ENCODE results near the gene CHPF. TPM values are rescaled to one million over a fixed set of nuclear protein-coding genes. Genes with fewer than 3 reads are reported as not detected.

The CHPF gene
- total RNA-seq, 1 donor from 2014 or later = 43.4 TPM

DNA sequence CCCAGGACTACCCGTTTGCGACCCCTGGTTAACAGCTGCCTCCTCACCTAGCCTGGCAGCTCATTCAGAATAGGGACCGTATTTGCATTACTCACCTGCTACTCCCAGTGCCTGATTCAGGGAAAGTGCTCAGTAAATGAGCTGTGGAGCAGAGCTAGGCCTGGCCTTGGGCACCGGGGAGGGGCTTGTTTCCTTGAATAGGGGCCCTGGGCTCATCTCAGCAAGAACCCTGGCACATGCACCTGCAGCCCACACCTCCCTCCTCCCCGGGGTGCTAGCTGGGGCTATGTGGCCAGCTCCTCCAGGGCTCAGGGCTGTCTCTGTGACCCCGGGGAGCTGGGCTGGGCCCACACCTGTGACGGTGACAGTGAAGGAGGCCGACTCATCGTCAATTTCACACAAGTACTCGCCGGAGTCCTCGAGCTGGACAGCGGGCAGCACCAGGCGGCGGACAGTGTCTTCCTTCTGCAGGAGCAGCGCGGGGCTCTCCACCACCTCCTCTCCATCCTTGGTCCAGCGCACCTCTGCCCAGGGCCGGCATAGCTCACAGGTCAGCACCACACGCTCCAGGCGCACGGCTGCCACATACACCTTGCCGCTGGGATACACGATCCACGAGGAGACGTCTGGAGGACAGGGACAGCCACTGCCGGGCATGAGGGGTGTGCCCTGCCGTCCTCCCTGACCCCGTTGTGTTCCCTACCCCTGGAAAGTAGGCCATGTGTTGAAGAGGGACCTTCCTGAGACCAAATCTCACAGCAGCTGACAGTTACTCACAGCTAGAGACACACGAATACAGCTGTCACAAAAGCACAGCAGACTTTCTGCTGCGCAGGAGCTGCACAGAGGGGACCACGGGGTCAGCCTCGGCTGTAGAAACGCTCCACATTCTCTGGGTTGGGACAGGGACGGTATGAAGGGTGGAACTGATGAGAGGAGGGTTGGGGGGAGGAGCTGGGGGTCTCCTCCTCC lies 18.7 kb upstream of the CHPF start:
- Mint-ChIP-seq H3K4me3 (no peak overlapping the region), H3K9me3 (no peaks in the 10 kb centered on the region), H3K36me3 (ENCODE audit: low read depth) (no peaks in the 10 kb centered on the region), H3K4me1 (ENCODE audit: low read depth) (no peaks in the 10 kb centered on the region), H3K27ac (no peak overlapping the region), H3K27me3 (ENCODE audit: insufficient read depth) (peaks cover 4% of the 10 kb centered on the region)
- intact Hi-C loops (cut with micrococcal nuclease) = no loop called here
- DNase-seq (ENCODE audit: low spot score) = no peak

DNA sequence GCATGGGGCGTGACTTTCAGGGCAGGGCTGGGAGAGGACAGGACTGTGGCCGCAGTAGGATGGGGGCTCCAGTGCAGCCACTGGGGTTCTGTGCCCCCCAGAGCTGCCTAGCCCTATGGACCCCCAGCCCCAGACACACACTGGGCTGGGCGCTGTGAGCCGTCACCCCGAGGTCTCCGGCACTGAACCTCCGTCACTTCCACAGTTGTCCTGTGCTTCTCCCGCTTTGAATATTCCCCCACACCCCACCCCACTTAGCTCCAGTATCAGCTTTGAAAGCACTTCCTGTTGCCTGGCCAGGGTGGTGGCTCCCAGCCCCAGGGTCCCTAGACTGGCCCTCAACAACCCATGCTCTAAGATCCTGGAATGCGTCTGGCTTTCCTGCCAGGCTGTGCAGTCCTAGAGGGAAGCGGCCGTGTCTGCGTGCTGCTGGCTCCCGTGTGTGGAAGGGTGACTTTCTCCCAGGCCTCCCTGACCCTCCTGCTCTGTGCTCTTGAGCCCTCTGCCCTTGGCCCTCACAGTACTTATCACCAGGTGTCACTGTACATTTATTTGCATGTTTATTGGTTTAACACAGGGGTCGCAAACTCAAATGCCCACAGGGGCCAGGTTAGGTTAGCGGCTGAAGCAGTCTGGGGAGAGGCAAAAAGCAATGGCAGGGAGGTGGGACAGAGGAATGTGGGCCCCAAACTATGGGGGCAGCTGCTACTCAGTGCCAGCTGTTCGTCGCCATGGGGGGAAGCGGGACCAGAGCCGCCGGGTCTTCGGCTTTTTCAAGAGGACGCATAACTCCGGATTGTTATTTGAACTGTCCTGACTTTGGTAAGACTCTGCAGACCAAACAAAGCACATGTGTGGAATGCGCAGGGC lies 17.8 kb upstream of the CHPF start:
- Mint-ChIP-seq H3K4me3 (no peak overlapping the region), H3K9me3 (no peaks in the 10 kb centered on the region), H3K4me1 (ENCODE audit: low read depth) (no peaks in the 10 kb centered on the region), H3K27ac (no peak overlapping the region), H3K36me3 (ENCODE audit: low read depth) (no peaks in the 10 kb centered on the region), H3K27me3 (ENCODE audit: insufficient read depth) (peaks cover 4% of the 10 kb centered on the region)
- no peak for DNase-seq (ENCODE audit: low spot score)
- intact Hi-C loops (cut with micrococcal nuclease) = no loop called here

DNA sequence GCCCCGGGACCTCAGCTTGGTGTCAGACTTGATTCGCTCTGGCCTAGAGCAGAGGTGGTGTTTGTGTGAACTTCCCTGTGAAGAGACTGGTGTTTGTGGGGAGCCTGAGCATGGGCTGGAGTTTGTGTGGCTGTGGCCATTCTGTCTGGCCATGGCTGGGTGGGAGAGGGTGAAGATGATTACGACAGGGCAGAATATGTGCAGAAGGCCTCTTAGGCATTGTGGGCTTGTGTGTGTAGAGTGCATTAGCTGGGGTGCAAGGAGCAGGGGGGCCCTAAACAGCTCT lies 17.2 kb upstream of the CHPF start:
- peaks cover 2% of the 10 kb centered on the region for H3K27me3 Mint-ChIP-seq (ENCODE audit: insufficient read depth)
- intact Hi-C loops (cut with micrococcal nuclease) = loop anchor here (1.0 kb wide), 1 partner anchor 20 kb away; no protein-coding TSS in a partner anchor
- no peaks in the 10 kb centered on the region for H3K4me1 Mint-ChIP-seq (ENCODE audit: low read depth)
- H3K4me3 Mint-ChIP-seq = no peak overlapping the region
- H3K9me3 Mint-ChIP-seq = no peaks in the 10 kb centered on the region
- DNase-seq (ENCODE audit: low spot score) = no peak
- H3K36me3 Mint-ChIP-seq (ENCODE audit: low read depth) = no peaks in the 10 kb centered on the region
- H3K27ac Mint-ChIP-seq = no peak overlapping the region

DNA sequence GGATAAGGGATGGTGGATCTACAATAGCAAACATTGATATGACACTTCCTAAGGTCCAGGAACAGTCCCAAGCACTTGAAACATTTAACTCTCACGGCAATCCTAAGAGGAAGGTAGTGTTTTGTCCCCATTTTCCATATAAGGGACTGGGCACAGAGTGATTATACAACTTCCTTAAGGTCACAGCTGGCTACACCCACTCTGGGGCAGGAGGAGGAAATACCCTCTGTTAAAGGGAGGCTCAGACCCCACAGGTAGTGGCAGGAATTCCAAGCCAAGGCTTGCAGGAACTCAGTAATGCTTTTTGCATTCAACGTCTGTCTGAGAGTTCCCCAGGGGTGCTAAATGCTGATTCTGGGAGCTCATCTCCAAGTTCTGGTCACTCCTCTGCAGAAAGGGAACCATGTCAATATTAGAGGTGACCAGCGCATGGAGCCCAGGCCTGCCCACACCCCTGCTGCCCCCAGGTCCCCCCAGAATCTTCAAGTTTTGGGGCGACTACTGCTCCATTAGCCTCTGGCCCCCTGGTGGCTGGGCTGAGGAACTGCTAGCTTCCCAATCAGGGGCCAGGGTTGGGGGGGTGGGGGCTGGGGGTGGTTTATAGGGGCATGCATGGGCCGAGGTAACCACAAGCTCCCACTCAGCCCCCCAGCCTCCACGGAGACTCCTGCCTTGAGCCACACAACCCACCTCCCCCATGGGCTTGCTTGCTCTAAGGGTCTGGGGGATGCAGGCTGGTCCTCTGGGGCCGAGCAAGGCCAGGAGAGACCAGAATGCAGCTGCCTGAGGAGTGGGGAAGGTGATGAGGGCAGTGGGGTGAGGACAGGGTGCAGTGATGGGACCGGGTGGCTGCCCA lies 16.7 kb upstream of the CHPF start:
- no peak for DNase-seq (ENCODE audit: low spot score)
- H3K27me3 Mint-ChIP-seq (ENCODE audit: insufficient read depth) = peaks cover 1% of the 10 kb centered on the region
- H3K9me3 Mint-ChIP-seq = no peaks in the 10 kb centered on the region
- H3K4me1 Mint-ChIP-seq (ENCODE audit: low read depth) = no peaks in the 10 kb centered on the region
- H3K27ac Mint-ChIP-seq = no peak overlapping the region
- intact Hi-C loops (cut with micrococcal nuclease) = loop anchor here (1.0 kb wide), 1 partner anchor 19 kb away; no protein-coding TSS in a partner anchor
- no peaks in the 10 kb centered on the region for H3K36me3 Mint-ChIP-seq (ENCODE audit: low read depth)
- H3K4me3 Mint-ChIP-seq = no peak overlapping the region

DNA sequence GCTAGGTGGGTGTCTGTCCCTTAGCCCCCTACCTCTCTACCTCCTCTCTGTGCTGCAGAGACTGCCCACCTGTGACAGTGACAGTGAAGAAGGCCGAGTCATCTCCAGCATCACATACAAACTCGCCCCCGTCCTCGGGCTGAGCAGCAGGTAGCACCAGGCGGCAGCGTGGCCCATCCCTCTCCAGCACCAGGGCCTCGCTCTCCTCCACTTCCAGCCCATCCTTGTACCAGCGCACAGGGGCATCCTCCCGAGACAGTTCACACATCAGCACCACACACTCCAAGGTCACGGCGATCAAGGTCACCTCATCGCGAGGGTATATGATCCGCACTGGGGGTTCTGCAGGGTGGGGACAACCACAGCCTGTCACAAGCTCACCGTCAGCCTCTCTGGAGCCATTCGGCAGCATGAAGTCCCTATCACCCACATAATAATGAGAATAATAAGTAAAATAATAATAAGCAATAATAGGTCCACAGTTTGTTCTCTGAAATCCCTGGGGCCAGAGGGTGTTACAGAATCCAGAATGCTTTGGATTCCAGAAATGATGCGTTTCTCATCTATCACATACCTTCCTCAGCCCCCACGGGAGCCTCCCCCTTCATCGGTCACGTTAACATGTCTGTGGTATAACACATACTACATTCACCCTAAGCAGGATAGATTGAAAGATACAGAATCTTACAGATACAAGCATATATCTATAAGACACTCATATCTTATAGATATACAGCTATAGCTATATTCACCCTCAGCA lies 15.7 kb upstream of the CHPF start:
- DNase-seq (ENCODE audit: low spot score) = no peak
- H3K4me3 Mint-ChIP-seq = no peak overlapping the region
- intact Hi-C loops (cut with micrococcal nuclease) = no loop called here
- H3K27ac Mint-ChIP-seq = no peak overlapping the region
- H3K9me3 Mint-ChIP-seq = no peaks in the 10 kb centered on the region
- H3K4me1 Mint-ChIP-seq (ENCODE audit: low read depth) = no peaks in the 10 kb centered on the region
- H3K27me3 Mint-ChIP-seq (ENCODE audit: insufficient read depth) = no peaks in the 10 kb centered on the region
- H3K36me3 Mint-ChIP-seq (ENCODE audit: low read depth) = no peaks in the 10 kb centered on the region

DNA sequence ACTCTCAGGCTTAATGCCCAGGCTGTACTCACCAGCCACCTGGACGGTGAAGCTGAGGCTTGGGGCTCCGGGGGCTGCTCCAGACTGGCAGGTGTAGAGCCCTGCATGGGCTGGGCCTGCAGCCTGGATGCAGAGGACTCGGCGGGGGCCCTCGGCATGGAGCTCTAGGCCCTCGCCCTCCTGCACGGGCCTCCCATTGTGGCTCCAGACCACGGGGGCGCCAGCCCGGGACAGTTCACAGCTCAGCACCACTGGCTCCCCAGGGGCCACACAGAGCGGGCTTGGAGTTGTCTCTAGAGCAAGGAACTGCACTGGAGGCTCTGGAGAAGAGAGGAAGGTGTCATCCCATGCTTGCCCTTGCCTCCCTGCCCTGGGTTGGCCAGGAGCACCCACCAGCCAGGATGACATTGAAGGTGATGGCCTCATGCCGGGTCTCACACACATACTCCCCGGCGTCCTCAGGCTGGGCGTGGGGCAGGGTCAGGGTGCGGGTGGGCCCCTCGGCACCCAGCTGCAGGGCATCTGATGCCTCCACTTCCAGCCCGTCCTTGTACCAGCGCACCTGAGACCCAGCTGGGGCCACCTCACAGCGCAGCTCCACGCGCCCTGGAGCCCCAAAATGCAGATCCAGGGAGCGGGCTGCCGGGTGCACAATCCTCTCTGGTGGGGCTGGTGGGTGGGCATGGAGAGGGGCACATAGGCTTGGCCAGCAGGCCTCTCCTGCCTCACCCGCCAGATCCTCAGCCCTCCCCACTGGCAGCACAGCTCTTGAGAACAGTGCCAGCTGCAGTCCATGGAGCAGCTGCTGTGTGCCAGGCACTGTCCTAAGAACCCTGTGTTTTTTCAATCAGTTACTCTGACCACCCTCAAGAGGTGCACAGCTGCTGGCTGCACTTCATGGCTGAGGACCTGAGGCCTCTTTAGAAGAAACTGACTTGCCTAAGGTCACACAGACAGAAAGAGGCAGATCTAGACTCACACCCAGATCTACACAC lies 14.5 kb upstream of the CHPF start:
- Mint-ChIP-seq H3K36me3 (ENCODE audit: low read depth) (no peaks in the 10 kb centered on the region), H3K4me1 (ENCODE audit: low read depth) (no peaks in the 10 kb centered on the region), H3K9me3 (no peaks in the 10 kb centered on the region), H3K27me3 (ENCODE audit: insufficient read depth) (peaks cover 11% of the 10 kb centered on the region), H3K27ac (no peak overlapping the region), H3K4me3 (no peak overlapping the region)
- no peak for DNase-seq (ENCODE audit: low spot score)
- intact Hi-C loops (cut with micrococcal nuclease) = no loop called here

DNA sequence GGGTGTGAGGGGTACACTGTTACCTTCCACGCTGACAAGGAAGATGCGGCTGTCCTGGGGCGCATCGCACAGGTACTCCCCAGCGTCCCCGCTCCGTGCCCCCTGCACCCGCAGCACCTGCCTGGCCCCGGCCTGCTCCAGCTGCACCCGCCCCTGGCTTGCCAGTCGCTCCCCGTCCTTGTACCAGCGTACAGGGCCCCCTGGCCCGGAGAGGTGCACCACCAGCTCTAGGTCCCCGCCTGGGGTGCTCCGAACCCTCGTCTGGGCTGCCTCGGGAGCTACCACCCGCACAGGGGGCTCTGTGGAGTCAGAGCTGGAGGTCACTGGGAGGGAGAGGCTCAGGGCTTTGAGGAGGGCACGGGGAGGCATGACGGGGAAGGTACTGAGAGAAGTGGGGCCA lies 13.7 kb upstream of the CHPF start:
- Mint-ChIP-seq H3K9me3 (no peaks in the 10 kb centered on the region), H3K4me1 (ENCODE audit: low read depth) (no peaks in the 10 kb centered on the region), H3K27me3 (ENCODE audit: insufficient read depth) (peaks cover 12% of the 10 kb centered on the region), H3K4me3 (no peak overlapping the region), H3K27ac (no peak overlapping the region), H3K36me3 (ENCODE audit: low read depth) (no peaks in the 10 kb centered on the region)
- DNase-seq (ENCODE audit: low spot score) = no peak
- intact Hi-C loops (cut with micrococcal nuclease) = no loop called here

DNA sequence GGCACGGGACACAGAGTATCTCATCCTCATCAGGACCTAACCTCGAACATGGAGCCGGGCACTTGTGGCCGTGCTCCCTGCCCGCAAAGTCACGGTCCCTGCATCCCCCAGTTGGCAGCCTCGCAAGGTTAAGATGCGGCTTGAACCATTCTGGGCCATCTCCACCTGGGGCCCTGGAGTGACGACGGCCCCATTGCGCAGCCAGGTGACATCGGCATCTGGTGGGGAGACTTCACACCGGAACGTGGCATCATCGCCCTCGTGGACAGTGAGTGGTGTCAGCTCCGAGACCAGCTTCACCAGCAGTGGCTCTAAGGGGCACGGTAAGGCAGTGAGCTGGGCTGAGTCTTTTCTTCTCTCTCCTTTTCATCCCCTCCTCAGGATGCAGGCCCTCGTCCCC lies 12.8 kb upstream of the CHPF start:
- H3K36me3 Mint-ChIP-seq (ENCODE audit: low read depth) = no peaks in the 10 kb centered on the region
- intact Hi-C loops (cut with micrococcal nuclease) = no loop called here

DNA sequence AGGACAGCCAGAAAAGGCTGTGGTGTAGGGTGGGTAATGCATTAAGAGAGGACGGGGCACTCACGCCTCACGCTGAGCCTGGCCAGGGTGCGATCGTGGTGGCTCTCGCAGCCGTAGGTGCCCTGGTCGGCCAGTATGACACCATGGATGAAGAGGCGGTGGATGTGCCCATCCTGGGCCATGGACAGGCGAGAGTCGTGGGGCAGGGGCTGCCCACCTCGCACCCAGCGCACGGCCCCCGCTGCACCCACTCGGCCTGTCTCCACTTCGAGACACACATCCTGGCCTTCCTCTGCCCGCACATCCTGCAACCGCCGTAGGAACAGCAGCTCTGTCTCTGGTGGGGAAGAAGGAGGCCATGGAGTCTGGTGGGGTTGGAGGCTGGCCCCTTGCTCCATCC lies 12.3 kb upstream of the CHPF start:
- no peaks in the 10 kb centered on the region for H3K36me3 Mint-ChIP-seq (ENCODE audit: low read depth)
- H3K27ac Mint-ChIP-seq = no peak overlapping the region
- intact Hi-C loops (cut with micrococcal nuclease) = no loop called here
- no peak for DNase-seq (ENCODE audit: low spot score)
- no peaks in the 10 kb centered on the region for H3K9me3 Mint-ChIP-seq
- H3K4me1 Mint-ChIP-seq (ENCODE audit: low read depth) = no peaks in the 10 kb centered on the region
- no peak overlapping the region for H3K4me3 Mint-ChIP-seq
- peaks cover 18% of the 10 kb centered on the region for H3K27me3 Mint-ChIP-seq (ENCODE audit: insufficient read depth)

More for the DNA sequence above, 12.8 kb upstream of the CHPF start:
- no peaks in the 10 kb centered on the region for H3K4me1 Mint-ChIP-seq (ENCODE audit: low read depth)
- peaks cover 16% of the 10 kb centered on the region for H3K27me3 Mint-ChIP-seq (ENCODE audit: insufficient read depth)
- H3K4me3 Mint-ChIP-seq = no peak overlapping the region
- H3K27ac Mint-ChIP-seq = no peak overlapping the region
- no peak for DNase-seq (ENCODE audit: low spot score)
- no peaks in the 10 kb centered on the region for H3K9me3 Mint-ChIP-seq

DNA sequence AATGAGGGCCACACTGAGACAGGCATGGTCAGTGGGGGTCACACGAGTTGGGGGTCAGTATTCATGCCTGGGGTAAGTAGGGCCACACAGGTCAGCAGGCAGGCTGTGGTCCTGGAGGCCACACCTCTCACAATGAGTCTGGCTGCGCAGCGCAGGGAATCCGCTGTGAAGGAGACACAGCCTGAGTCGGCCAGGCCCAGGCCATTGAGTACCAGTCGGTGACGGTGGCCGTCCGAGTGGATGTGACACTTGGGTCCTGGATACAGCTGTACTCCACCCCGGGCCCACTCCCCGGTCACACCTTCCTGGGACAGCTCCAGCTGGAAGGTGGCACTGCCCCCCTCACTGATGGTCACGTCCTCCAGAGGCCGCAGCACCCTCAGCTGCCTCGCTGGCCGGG lies 10.7 kb upstream of the CHPF start:
- H3K27me3 Mint-ChIP-seq (ENCODE audit: insufficient read depth) = peaks cover 23% of the 10 kb centered on the region
- intact Hi-C loops (cut with micrococcal nuclease) = no loop called here
- H3K27ac Mint-ChIP-seq = no peak overlapping the region
- H3K36me3 Mint-ChIP-seq (ENCODE audit: low read depth) = no peaks in the 10 kb centered on the region
- DNase-seq (ENCODE audit: low spot score) = no peak
- no peaks in the 10 kb centered on the region for H3K4me1 Mint-ChIP-seq (ENCODE audit: low read depth)
- H3K9me3 Mint-ChIP-seq = no peaks in the 10 kb centered on the region
- peak overlapping the region; percentile 61 for H3K4me3 Mint-ChIP-seq

DNA sequence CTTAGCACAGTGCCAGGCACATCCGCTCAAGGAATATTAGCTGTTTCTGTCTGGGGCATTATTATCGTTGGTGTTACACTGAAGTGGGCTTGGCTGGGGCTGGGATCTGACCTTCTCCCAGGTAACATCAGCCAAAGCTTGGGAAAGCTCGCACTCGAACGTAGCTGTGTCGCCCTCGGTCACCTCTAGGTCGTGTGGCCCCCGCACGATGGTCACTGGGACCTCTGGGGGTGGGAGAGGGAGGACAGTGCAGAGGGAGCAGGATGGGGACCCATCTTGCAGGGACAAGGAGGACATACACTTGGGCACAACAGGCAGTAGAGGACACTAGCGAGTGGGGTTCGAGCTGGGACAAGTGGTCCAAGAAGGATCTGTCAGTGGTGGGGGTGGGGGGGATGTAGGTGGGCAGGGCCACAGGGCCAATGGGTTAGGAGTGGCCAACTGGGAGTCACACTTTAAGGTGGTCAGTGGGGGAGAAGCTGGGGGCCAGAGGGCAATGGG lies 9.9 kb upstream of the CHPF start:
- Mint-ChIP-seq H3K4me1 (ENCODE audit: low read depth) (no peaks in the 10 kb centered on the region), H3K36me3 (ENCODE audit: low read depth) (no peaks in the 10 kb centered on the region), H3K27ac (no peak overlapping the region), H3K4me3 (peak overlapping the region; percentile 61), H3K27me3 (ENCODE audit: insufficient read depth) (peaks cover 25% of the 10 kb centered on the region), H3K9me3 (no peaks in the 10 kb centered on the region)
- no peak for DNase-seq (ENCODE audit: low spot score)
- intact Hi-C loops (cut with micrococcal nuclease) = no loop called here
